ENCODE data around the gene SRGAP1.
"Not testable (repeated sequence)": the region's sequence is repeated elsewhere in the genome, so short reads cannot be mapped to it uniquely, and the experiment has no call there.

SRGAP1 gene

GRCh38 chr12:63838411-63838810, 6.1 kb upstream of the SRGAP1 start:
- DNase-seq (ENCODE audit: low read depth), result no peak

GRCh38 chr12:63841011-63841410, 3.5 kb upstream of the SRGAP1 start:
- DNase-seq (ENCODE audit: low read depth), result no peak

- DNase-seq (ENCODE audit: low read depth), result no peak
Observed at GRCh38 chr12:63841571-63841970, 2.9 kb upstream of the SRGAP1 start.

- not testable (repeated sequence) for DNase-seq (ENCODE audit: low read depth)
Observed at GRCh38 chr12:63842750-63843149, 1.8 kb upstream of the SRGAP1 start.

GRCh38 chr12:63843254-63843720, 1.2 kb upstream of the SRGAP1 start:
- no peak for DNase-seq (ENCODE audit: low read depth)

GRCh38 chr12:63843721-63844390, 644 bp upstream of the SRGAP1 start:
- DNase-seq (ENCODE audit: low read depth), result peak; percentile 80

- DNase-seq (ENCODE audit: low read depth), result no peak
Observed at GRCh38 chr12:63845726-63846125, 1.2 kb downstream of the SRGAP1 start.

- no peak for DNase-seq (ENCODE audit: low read depth)
Observed at GRCh38 chr12:63846238-63846967, 1.9 kb downstream of the SRGAP1 start.

- DNase-seq (ENCODE audit: low read depth), result no peak
Observed at GRCh38 chr12:63848450-63848849, 4.0 kb downstream of the SRGAP1 start.

GRCh38 chr12:63849106-63849620, 4.7 kb downstream of the SRGAP1 start:
- DNase-seq (ENCODE audit: low read depth), result no peak

GRCh38 chr12:63849641-63850040, 5.1 kb downstream of the SRGAP1 start:
- DNase-seq (ENCODE audit: low read depth), result no peak

- no peak for DNase-seq (ENCODE audit: low read depth)
Observed at GRCh38 chr12:63853978-63854377, 9.5 kb downstream of the SRGAP1 start.

GRCh38 chr12:63855299-63855698, 10.8 kb downstream of the SRGAP1 start:
- no peak for DNase-seq (ENCODE audit: low read depth)

- no peak for DNase-seq (ENCODE audit: low read depth)
Observed at GRCh38 chr12:63857771-63858670, 13.5 kb downstream of the SRGAP1 start.

GRCh38 chr12:63859880-63860279, 15.4 kb downstream of the SRGAP1 start:
- not testable (repeated sequence) for DNase-seq (ENCODE audit: low read depth)

GRCh38 chr12:63862187-63862968, 17.9 kb downstream of the SRGAP1 start:
- no peak for DNase-seq (ENCODE audit: low read depth)

- DNase-seq (ENCODE audit: low read depth), result no peak
Observed at GRCh38 chr12:63862969-63863230, 18.4 kb downstream of the SRGAP1 start.

- no peak for DNase-seq (ENCODE audit: low read depth)
Observed at GRCh38 chr12:63863658-63864453, 19.4 kb downstream of the SRGAP1 start.

- DNase-seq (ENCODE audit: low read depth), result no peak
Observed at GRCh38 chr12:63864454-63864706, 19.9 kb downstream of the SRGAP1 start.

GRCh38 chr12:63865448-63865847, 20.9 kb downstream of the SRGAP1 start:
- DNase-seq (ENCODE audit: low read depth), result no peak

- DNase-seq (ENCODE audit: low read depth), result no peak
Observed at GRCh38 chr12:63867053-63867452, 22.6 kb downstream of the SRGAP1 start.

All from activated T-cell treated with anti-CD3 and anti-CD28 coated beads for 48 hours (primary cell).